Effector memory CD4-positive, alpha-beta T cell (primary cell): ENCODE results near the gene DPF3.
"Not testable (repeated sequence)": the region's sequence is repeated elsewhere in the genome, so short reads cannot be mapped to it uniquely, and the experiment has no call there.

Experiments
- DNase-seq, 3 donors: peaks; one replicate each; pipeline ENCODE4 v3.0.0-alpha.2; 2020
- H3K27ac ChIP-seq: 2 replicates; pipeline ENCODE4 v1.7.0; 2013; ENCODE audit warnings: mild to moderate bottlenecking, low read length, moderate library complexity; ENCODE audit not compliant: insufficient read depth, poor library complexity, severe bottlenecking
- H3K27me3 ChIP-seq: replicated peaks from 2 replicates; pipeline ENCODE4 v1.7.0; 2013; ENCODE audit warnings: mild to moderate bottlenecking, low read length; ENCODE audit not compliant: insufficient read depth, control insufficient read depth, poor library complexity, severe bottlenecking
- H3K36me3 ChIP-seq: 2 replicates; pipeline ENCODE4 v1.7.0; 2013; ENCODE audit warnings: mild to moderate bottlenecking, low read length, moderate library complexity; ENCODE audit not compliant: control insufficient read depth, insufficient read depth
- H3K4me1 ChIP-seq: 2 replicates; pipeline ENCODE4 v1.7.0; 2013; ENCODE audit warnings: low read length, mild to moderate bottlenecking; ENCODE audit not compliant: control insufficient read depth, insufficient read depth, poor library complexity, severe bottlenecking
- H3K4me3 ChIP-seq: 2 replicates; pipeline ENCODE4 v1.7.0; 2013; ENCODE audit warnings: low read length, low read depth, mild to moderate bottlenecking; ENCODE audit not compliant: insufficient read depth, poor library complexity, severe bottlenecking
- H3K9me3 ChIP-seq: 2 replicates; pipeline ENCODE4 v1.7.0; 2013; ENCODE audit warnings: mild to moderate bottlenecking, low read length, moderate library complexity; ENCODE audit not compliant: control insufficient read depth

The DPF3 gene

DNA sequence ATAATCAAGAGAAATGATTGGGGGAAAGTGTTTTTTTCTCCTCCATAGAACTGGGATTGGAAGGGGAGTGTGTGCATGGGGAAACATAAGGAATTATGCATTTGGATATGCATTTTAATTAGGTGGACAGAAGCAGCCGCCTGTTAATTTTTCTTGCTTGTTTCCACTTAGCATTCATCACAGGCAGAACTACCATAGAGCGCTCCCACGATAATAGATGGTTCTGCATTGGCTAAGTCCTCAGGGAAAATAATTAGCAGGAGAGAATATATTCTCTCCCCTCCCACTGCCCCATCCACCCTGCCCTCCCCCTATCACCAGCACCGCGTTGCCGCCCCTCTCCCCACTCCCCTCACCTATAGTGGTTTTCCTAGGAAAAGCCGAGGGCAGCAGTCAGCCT is 11.4 kb downstream of the DPF3 start:
- Histone ChIP-seq H3K27ac (no peak overlapping the region), H3K4me3 (no peak overlapping the region), H3K9me3 (no peaks in the 10 kb centered on the region), H3K36me3 (no peaks in the 10 kb centered on the region), H3K27me3 (no peaks in the 10 kb centered on the region), H3K4me1 (no peaks in the 10 kb centered on the region)
- no peak for DNase-seq

DNA sequence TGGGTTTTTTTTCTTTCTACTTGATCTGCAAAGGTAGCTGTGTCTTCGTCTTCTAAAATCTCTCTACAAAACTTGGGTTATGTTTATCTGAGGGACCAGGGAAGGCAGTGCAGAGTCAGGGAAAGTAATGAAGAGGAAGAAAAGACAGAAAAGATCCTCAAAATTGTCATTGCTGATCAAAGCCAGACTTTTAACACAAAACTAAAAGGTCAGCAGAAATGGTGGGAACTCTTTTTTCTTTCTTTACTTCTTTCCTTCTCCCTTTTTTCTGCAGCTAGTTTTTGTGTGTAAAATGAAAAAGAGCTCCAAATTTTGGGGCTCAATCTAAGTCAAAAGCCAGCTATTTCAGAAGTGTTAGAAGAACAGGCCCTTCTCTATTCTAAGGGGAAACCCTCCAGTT is 11.9 kb downstream of the DPF3 start:
- no peak for DNase-seq
- Histone ChIP-seq H3K4me1 (no peaks in the 10 kb centered on the region), H3K27ac (no peak overlapping the region), H3K4me3 (no peak overlapping the region), H3K36me3 (no peaks in the 10 kb centered on the region), H3K27me3 (no peaks in the 10 kb centered on the region), H3K9me3 (no peaks in the 10 kb centered on the region)

DNA sequence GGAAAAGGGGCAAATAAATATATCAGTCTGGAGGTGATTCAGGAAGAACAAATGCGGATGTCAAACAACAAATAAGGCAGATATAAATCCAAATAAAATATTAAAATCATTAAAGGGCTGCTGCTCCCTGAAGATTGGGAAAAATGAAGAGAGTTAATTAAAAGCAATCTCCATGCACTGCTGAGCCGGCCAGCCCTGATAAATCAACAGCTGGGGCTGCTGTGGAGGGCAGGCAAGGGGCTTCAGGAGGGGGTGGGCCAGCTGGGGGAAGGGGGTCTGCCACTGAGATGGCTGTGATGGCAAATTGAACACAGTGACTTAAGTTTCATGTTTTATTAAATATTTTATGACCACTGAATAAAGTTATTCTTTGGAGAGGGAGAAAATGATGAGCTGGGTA is 12.4 kb downstream of the DPF3 start:
- Histone ChIP-seq H3K36me3 (no peaks in the 10 kb centered on the region), H3K4me3 (no peak overlapping the region), H3K4me1 (no peaks in the 10 kb centered on the region), H3K9me3 (no peaks in the 10 kb centered on the region), H3K27ac (no peak overlapping the region), H3K27me3 (no peaks in the 10 kb centered on the region)
- DNase-seq = no peak

DNA sequence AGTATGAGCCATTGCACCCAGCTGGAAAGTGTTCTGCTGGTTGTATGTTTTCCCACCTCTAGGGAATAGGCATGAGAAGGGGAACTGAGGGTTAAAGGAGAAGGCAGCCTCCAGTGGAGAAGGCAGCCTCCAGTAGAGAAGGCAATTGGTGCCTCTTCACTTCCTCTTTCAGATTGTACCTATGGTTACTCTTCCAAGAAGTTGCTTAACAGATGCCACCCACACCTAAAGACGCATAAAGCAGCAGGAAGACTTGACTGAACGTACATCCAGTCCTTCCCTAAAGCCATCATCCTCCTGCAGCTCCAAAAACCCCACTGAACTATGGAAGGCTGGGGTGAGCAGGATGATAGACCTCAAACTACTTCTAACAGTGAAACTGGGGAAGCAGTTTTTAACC is 13.1 kb downstream of the DPF3 start:
- Histone ChIP-seq H3K27ac (no peak overlapping the region), H3K4me3 (no peak overlapping the region), H3K27me3 (no peaks in the 10 kb centered on the region), H3K36me3 (no peaks in the 10 kb centered on the region), H3K4me1 (no peaks in the 10 kb centered on the region), H3K9me3 (no peaks in the 10 kb centered on the region)
- DNase-seq = no peak

DNA sequence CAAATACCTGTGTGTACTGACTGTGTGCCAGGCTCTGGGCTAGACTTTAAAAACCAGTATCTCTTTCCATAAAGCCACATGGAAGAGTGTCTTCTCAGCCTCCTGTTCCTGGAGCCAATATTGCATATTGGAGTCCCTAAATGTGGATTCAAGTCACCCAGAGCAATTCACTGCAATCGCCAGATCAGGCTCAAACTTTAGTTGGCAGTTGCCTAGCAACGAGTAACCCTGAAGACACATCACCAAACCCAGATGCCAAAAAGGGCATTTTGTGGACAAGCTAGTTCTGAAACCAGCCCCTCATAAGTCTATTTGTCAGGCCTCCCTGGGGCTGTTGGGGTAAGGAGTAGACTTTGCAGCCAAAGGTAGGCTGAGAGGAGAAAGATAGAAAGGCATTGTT is 13.7 kb downstream of the DPF3 start:
- H3K27me3 ChIP-seq = no peaks in the 10 kb centered on the region
- no peak overlapping the region for H3K27ac ChIP-seq
- no peaks in the 10 kb centered on the region for H3K36me3 ChIP-seq
- H3K9me3 ChIP-seq = no peaks in the 10 kb centered on the region
- H3K4me1 ChIP-seq = no peaks in the 10 kb centered on the region
- DNase-seq = no peak
- no peak overlapping the region for H3K4me3 ChIP-seq

DNA sequence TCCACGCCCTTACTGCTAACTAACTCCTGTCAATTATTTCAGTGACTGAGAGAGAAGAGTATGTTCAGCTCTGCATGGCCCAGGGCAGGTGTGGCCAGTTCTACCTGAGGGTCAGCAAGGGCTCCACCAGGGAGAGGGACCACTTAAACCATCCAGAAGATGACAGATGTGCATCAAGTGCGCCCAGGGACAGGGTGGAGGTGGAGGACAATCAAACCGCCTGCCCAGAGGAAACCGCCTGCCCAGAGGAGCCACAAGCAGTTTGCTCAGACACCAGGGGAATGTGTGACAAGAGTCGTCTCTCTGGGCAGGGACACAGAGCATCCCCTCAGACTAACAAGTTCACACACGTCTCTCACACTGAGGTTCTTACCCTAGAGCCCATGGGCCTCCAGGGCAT is 14.5 kb downstream of the DPF3 start:
- Histone ChIP-seq H3K4me3 (no peak overlapping the region), H3K36me3 (no peaks in the 10 kb centered on the region), H3K27me3 (no peaks in the 10 kb centered on the region), H3K4me1 (no peaks in the 10 kb centered on the region), H3K9me3 (no peaks in the 10 kb centered on the region), H3K27ac (no peak overlapping the region)
- DNase-seq = no peak

DNA sequence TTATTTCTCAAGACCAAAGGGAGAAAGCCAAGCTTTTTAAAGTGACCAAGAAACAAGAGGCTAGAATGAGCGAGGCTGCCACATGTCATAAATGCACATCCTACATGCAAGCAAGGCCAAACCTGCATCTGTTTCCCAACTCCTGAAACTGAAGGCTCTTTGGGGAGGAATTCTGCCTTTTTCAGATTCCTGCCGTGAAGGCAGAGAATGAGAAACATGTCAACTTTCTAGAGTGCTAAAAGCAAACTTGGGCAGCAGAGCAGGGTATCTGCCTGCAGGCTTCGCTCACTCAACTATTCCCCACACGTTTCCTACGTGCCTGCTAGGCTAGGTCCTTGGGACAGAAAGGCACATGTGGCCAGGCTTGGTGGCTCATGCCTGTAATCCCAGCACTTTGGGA is 15.2 kb downstream of the DPF3 start:
- no peaks in the 10 kb centered on the region for H3K27me3 ChIP-seq
- no peaks in the 10 kb centered on the region for H3K36me3 ChIP-seq
- H3K9me3 ChIP-seq = no peaks in the 10 kb centered on the region
- DNase-seq = no peak
- no peak overlapping the region for H3K4me3 ChIP-seq
- H3K4me1 ChIP-seq = no peaks in the 10 kb centered on the region
- no peak overlapping the region for H3K27ac ChIP-seq

DNA sequence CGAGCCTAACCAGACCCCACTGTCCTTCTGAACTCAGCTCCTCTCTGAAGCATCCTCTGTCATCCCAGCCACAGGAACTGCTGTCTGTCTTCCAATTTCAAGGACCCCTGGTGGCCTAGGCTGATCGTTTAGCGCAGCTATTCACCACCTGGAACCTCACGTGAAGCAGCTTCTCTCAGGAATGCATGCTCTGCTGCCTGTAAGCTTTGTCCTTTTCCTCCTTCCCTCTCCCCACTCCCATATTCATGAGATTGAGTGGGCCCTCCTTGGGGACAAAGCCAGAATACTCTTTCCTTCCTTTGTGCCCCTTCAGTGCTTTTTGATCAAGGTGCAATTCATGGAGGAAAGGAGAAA is 17.2 kb downstream of the DPF3 start:
- no peaks in the 10 kb centered on the region for H3K9me3 ChIP-seq
- no peaks in the 10 kb centered on the region for H3K27me3 ChIP-seq

DNA sequence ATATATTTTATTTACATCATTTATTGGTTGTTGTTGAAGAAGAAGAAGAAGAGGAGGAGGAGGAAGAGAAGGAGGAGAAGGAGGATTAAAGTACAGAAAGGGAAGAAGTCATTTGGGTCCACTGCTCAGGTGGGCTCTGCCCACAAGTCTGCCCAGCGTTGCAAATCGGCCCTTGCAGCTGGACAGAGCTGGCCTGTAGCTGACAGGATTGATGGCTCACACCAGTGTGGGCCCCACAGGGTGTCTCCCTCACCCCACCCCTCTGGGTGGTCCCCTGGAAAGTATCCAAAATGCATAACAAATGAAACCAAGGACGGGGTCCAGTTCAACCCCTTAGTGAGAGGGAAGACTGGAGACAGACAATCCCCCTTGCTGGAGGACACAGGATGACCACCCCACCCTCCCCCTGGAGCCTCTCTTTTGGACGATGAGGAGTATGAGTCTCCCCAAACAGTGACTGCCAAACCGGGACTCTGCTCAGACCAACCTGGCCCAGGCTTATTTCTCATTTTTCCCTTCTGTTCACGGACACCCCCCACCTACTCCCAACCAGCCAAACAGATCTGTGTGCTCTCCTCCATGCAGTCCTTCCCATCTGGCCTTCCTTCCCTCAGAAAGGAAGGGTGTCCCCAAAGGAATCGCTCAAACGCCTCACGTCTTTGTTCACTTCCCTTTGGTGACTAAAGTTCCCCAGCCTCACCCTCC is 17.7 kb downstream of the DPF3 start:
- Histone ChIP-seq H3K9me3 (no peaks in the 10 kb centered on the region), H3K27ac (no peak overlapping the region), H3K27me3 (no peaks in the 10 kb centered on the region), H3K36me3 (no peaks in the 10 kb centered on the region), H3K4me1 (no peaks in the 10 kb centered on the region), H3K4me3 (no peak overlapping the region)
- DNase-seq = no peak

More for the DNA sequence above, 17.2 kb downstream of the DPF3 start:
- Histone ChIP-seq H3K4me3 (no peak overlapping the region), H3K36me3 (no peaks in the 10 kb centered on the region), H3K27ac (no peak overlapping the region), H3K4me1 (no peaks in the 10 kb centered on the region)
- no peak for DNase-seq

DNA sequence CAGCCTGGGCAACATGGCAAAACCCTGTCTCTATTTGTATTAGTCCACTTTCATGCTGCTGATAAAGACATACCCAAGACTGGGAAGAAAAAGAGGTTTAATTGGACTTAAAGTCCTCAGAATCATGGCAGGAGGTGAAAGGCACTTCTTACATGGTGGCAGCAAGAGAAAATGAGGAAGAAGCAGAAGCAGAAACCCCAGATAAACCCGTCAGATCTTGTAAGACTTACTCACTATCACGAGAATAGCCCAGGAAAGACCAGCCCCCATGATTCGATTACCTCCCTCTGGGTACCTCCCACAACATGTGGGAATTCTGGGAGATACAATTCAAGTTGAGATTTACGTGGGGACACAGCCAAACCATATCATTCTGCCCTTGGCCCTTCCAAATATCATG is 23.0 kb downstream of the DPF3 start:
- H3K36me3 ChIP-seq, H3K27me3 ChIP-seq, DNase-seq, H3K9me3 ChIP-seq, H3K4me3 ChIP-seq, H3K27ac ChIP-seq, H3K4me1 ChIP-seq: not testable (repeated sequence)
